HG03469 (cell line): ENCODE measurements around the gene DNASE2B.

Experiments
- ATAC-seq: cut with Tn5 transposase; IDR thresholded peaks from one replicate; pipeline ENCODE4 v1.9.1; 2021; ENCODE audit warnings: mild to moderate bottlenecking, moderate library complexity, moderate number of reproducible peaks; ENCODE audit not compliant: unreplicated experiment

Gene DNASE2B

GRCh38 chr1:84410328-84411095 lies 12.2 kb downstream of the DNASE2B start:
- no peak for ATAC-seq

- ATAC-seq: no peak
These were observed 14.1 kb downstream of the DNASE2B start for GRCh38 chr1:84412316-84412942.

- ATAC-seq: no peak
These were observed 17.1 kb downstream of the DNASE2B start for GRCh38 chr1:84415396-84415795.

GRCh38 chr1:84422909-84423308 lies 24.6 kb downstream of the DNASE2B start:
- no peak for ATAC-seq

- no peak for ATAC-seq
These were observed 26.3 kb downstream of the DNASE2B start for GRCh38 chr1:84424513-84425149.

- no peak for ATAC-seq
These were observed 27.0 kb downstream of the DNASE2B start for GRCh38 chr1:84425150-84425896.

- ATAC-seq: no peak
These were observed 28.1 kb downstream of the DNASE2B start for GRCh38 chr1:84426376-84426775.

GRCh38 chr1:84427250-84428188 lies 29.2 kb downstream of the DNASE2B start:
- no peak for ATAC-seq

- no peak for ATAC-seq
These were observed 30.0 kb downstream of the DNASE2B start for GRCh38 chr1:84428235-84428634.

GRCh38 chr1:84429231-84429630 lies 30.9 kb downstream of the DNASE2B start:
- ATAC-seq: no peak

- no peak for ATAC-seq
These were observed 32.3 kb downstream of the DNASE2B start for GRCh38 chr1:84430546-84430945.

- ATAC-seq: no peak
These were observed 35.2 kb downstream of the DNASE2B start for GRCh38 chr1:84433258-84434080.

- ATAC-seq: no peak
These were observed 35.9 kb downstream of the DNASE2B start for GRCh38 chr1:84434081-84434769.

GRCh38 chr1:84434801-84435549 lies 36.7 kb downstream of the DNASE2B start:
- ATAC-seq: peak; percentile 32

- peak; percentile 39 for ATAC-seq
These were observed 38.8 kb downstream of the DNASE2B start for GRCh38 chr1:84436876-84437655.

GRCh38 chr1:84442256-84442655 lies 44.0 kb downstream of the DNASE2B start:
- peak; percentile 96 for ATAC-seq
